ENCODE measurements around the gene MYO1D. TPM values are rescaled to one million over a fixed set of nuclear protein-coding genes. Genes with fewer than 3 reads are reported as not detected.

The MYO1D gene
- total RNA-seq, 1 experiment from 2014 or later, result 57.2 TPM

DNA sequence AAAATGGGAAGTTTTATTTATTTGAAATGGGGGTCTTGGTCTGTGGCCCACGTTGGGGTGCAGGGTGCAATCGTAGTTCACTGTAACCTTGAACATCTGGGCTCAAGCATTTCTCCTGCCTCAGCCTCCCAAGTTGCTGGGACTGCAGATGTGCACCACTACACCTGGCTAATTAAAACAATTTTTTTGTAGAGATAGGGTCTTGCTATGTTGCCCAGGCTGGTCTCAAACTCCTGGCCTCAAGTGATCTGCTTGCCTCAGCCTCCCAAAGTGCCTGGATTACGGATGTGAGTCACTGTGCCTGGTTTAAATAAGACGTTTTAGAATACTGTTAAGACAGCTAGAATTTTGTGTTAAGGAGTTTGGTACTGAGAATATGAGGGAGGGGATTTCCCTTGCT is 416.9 kb downstream of the MYO1D start:
- intact Hi-C loops (cut with micrococcal nuclease; ENCODE audit: unreplicated experiment), result loop anchor here (5.0 kb wide), 1 partner anchor 297 kb away; no protein-coding TSS in a partner anchor
- Mint-ChIP-seq H3K4me3 (ENCODE audit: low read depth, unreplicated experiment) (no peak overlapping the region), H3K4me1 (ENCODE audit: low read depth, unreplicated experiment) (peaks cover 17% of the 10 kb centered on the region), H3K9me3 (ENCODE audit: low read depth, unreplicated experiment) (no peaks in the 10 kb centered on the region), H3K27me3 (ENCODE audit: unreplicated experiment) (no peaks in the 10 kb centered on the region), H3K27ac (ENCODE audit: unreplicated experiment) (no peak overlapping the region), H3K36me3 (ENCODE audit: insufficient read depth, unreplicated experiment) (peaks cover 39% of the 10 kb centered on the region)
- CTCF ChIA-PET, result no interaction called here
- no peak for DNase-seq
- TF ChIP-seq, protein P1, sequence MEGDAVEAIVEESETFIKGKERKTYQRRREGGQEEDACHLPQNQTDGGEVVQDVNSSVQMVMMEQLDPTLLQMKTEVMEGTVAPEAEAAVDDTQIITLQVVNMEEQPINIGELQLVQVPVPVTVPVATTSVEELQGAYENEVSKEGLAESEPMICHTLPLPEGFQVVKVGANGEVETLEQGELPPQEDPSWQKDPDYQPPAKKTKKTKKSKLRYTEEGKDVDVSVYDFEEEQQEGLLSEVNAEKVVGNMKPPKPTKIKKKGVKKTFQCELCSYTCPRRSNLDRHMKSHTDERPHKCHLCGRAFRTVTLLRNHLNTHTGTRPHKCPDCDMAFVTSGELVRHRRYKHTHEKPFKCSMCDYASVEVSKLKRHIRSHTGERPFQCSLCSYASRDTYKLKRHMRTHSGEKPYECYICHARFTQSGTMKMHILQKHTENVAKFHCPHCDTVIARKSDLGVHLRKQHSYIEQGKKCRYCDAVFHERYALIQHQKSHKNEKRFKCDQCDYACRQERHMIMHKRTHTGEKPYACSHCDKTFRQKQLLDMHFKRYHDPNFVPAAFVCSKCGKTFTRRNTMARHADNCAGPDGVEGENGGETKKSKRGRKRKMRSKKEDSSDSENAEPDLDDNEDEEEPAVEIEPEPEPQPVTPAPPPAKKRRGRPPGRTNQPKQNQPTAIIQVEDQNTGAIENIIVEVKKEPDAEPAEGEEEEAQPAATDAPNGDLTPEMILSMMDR (IDR thresholded peaks at IDR 0.05; ENCODE audit: unreplicated experiment), result no peak
- no TSS peak for BruUV-seq (replicated peaks)

DNA sequence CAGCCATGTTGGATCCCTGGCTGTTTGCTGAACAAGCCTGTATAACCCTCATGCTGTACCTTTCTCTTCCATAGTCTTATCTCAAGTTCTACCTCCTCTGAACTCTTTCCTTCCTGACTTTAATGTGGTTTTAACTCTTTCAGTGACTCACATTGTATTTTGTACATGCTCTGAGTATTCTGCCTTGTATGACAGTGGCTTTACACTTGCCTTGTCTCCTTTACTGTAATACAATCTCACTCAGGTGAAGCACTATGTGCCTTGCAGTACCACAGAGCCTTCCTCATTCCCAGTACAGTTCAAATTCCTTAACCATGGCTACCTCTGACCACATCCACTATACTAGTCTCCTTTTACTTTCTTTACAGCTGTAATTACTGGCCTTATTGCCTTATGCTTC is 418.6 kb downstream of the MYO1D start:
- Mint-ChIP-seq H3K4me3 (ENCODE audit: low read depth, unreplicated experiment) (no peak overlapping the region), H3K36me3 (ENCODE audit: insufficient read depth, unreplicated experiment) (peaks cover 38% of the 10 kb centered on the region), H3K27ac (ENCODE audit: unreplicated experiment) (no peak overlapping the region), H3K4me1 (ENCODE audit: low read depth, unreplicated experiment) (peaks cover 9% of the 10 kb centered on the region), H3K27me3 (ENCODE audit: unreplicated experiment) (no peaks in the 10 kb centered on the region), H3K9me3 (ENCODE audit: low read depth, unreplicated experiment) (no peaks in the 10 kb centered on the region)
- CTCF ChIA-PET, result no interaction called here
- DNase-seq, result no peak
- BruUV-seq (replicated peaks), result no TSS peak
- intact Hi-C loops (cut with micrococcal nuclease; ENCODE audit: unreplicated experiment), result no loop called here
- TF ChIP-seq, protein P1 (IDR thresholded peaks at IDR 0.05; ENCODE audit: unreplicated experiment), result no peak

DNA sequence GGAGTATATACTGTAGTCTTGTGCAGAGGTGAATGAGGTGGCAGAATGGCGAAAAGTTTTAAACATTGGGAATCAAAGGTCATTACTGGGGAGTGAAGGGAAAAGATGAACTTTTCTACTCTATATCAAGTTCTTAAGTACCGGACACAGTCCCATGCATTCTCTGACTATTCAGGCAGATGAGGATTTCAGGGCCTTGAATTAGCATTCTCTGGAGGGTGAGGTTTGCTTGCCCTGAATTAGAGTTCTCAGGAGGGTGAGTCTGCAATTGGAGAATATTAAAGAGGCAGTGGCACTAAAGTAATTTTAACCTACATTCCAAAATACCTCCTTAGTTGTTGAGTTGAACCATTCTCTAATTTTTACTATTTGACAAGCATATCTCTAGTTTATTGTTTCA is 423.6 kb downstream of the MYO1D start:
- H3K9me3 Mint-ChIP-seq (ENCODE audit: low read depth, unreplicated experiment), result no peaks in the 10 kb centered on the region
- TF ChIP-seq, protein P1 (IDR thresholded peaks at IDR 0.05; ENCODE audit: unreplicated experiment), result no peak
- intact Hi-C loops (cut with micrococcal nuclease; ENCODE audit: unreplicated experiment), result no loop called here
- no peak overlapping the region for H3K4me3 Mint-ChIP-seq (ENCODE audit: low read depth, unreplicated experiment)
- no peak for DNase-seq
- H3K27me3 Mint-ChIP-seq (ENCODE audit: unreplicated experiment), result no peaks in the 10 kb centered on the region
- peaks cover 5% of the 10 kb centered on the region for H3K4me1 Mint-ChIP-seq (ENCODE audit: low read depth, unreplicated experiment)
- BruUV-seq (replicated peaks), result no TSS peak
- H3K27ac Mint-ChIP-seq (ENCODE audit: unreplicated experiment), result no peak overlapping the region
- peaks cover 48% of the 10 kb centered on the region for H3K36me3 Mint-ChIP-seq (ENCODE audit: insufficient read depth, unreplicated experiment)
- CTCF ChIA-PET, result no interaction called here

DNA sequence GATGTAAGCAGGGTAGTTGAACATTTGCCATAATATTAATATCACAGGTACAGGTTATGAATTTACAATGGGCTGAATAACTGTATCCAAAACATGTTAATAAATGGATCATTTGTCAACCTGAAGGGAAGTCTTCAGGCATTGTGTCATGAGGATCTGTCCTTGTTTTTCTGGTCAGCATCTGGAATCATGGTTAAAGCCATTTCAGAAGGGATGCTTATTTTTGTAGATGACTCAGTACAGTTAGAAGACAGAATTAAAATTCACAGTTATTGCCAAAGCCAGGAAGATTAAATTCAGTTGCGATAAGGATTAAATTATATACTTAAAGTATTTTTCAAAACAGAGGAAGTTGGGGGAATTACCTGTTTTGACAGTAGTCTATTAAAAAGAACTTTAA is 424.6 kb downstream of the MYO1D start:
- intact Hi-C loops (cut with micrococcal nuclease; ENCODE audit: unreplicated experiment), result no loop called here
- Mint-ChIP-seq H3K27ac (ENCODE audit: unreplicated experiment) (no peak overlapping the region), H3K27me3 (ENCODE audit: unreplicated experiment) (no peaks in the 10 kb centered on the region), H3K36me3 (ENCODE audit: insufficient read depth, unreplicated experiment) (peaks cover 50% of the 10 kb centered on the region), H3K4me3 (ENCODE audit: low read depth, unreplicated experiment) (no peak overlapping the region), H3K9me3 (ENCODE audit: low read depth, unreplicated experiment) (no peaks in the 10 kb centered on the region), H3K4me1 (ENCODE audit: low read depth, unreplicated experiment) (peaks cover under 1% of the 10 kb centered on the region)
- TF ChIP-seq, protein P1 (IDR thresholded peaks at IDR 0.05; ENCODE audit: unreplicated experiment), result no peak
- no TSS peak for BruUV-seq (replicated peaks)
- CTCF ChIA-PET, result no interaction called here
- DNase-seq, result no peak
